Vagina (tissue), 2 donors: Measurements from ENCODE around the gene SNTN. TPM values are rescaled to one million over a fixed set of nuclear protein-coding genes. Genes with fewer than 3 reads are reported as not detected.

ENCODE experiments used
- DNase-seq, 2 donors: peaks; one replicate each; pipeline ENCODE4 v3.0.0-alpha.2; 2017; ENCODE audit errors: extremely low spot score in 2 of 2
- H3K27ac ChIP-seq: fragments of 200-600 bp; sonication (generic); one replicate; pipeline ENCODE4 v1.5.1; 2019
- H3K27me3 ChIP-seq: fragments of 200-600 bp; sonication (generic); one replicate; pipeline ENCODE4 v1.5.1; 2019
- H3K36me3 ChIP-seq, 2 donors: fragments of 200-600 bp; sonication (generic); one replicate each; pipeline ENCODE4 v1.5.1; 2017 to 2019
- H3K4me1 ChIP-seq: fragments of 200-600 bp; sonication (generic); one replicate; pipeline ENCODE4 v1.5.1; 2019
- H3K4me3 ChIP-seq, 2 donors: fragments of 200-600 bp; sonication (generic); 1 replicate in 1 of 2; 2 replicates in 1 of 2; pipeline ENCODE4 v1.5.1; 2016 to 2019
- H3K9me3 ChIP-seq: fragments of 200-600 bp; sonication (generic); one replicate; pipeline ENCODE4 v1.5.1; 2019
- CTCF ChIP-seq, 3 experiments: fragments of 450-650 bp in 2 of 3; fragments of 200-600 bp in 1 of 3; sonication (generic) in 1 of 3; IDR thresholded peaks; one replicate each; pipeline ENCODE4 v1.5.1; 2017 to 2019; ENCODE audit warnings: antibody characterized with exemption in 3 of 3, mild to moderate bottlenecking in 2 of 3, moderate library complexity in 2 of 3
- POLR2A ChIP-seq, 2 donors: fragments of 450-650 bp; IDR thresholded peaks; one replicate each; pipeline ENCODE4 v1.6.1; 2017; ENCODE audit warnings: antibody characterized with exemption in 2 of 2, mild to moderate bottlenecking in 2 of 2, moderate library complexity in 2 of 2
- POLR2AphosphoS5 ChIP-seq, 2 donors: sonication (generic); formaldehyde crosslinking; IDR thresholded peaks; one replicate each; pipeline ENCODE4 v1.9.0; 2017; ENCODE audit warnings: antibody characterized with exemption in 2 of 2, mild to moderate bottlenecking in 2 of 2, low read depth in 1 of 2; ENCODE audit not compliant: insufficient read depth in 1 of 2
- intact Hi-C: fragments of 100-400 bp; cut with DNase I; formaldehyde crosslinking; loops from one replicate; pipeline ENCODE4 v1.15.1; 2023
- total RNA-seq: library from RNA; depleted of rRNA; stranded (reverse); fragments of >200 nt; gene quantifications from one replicate; pipeline ENCODE4 v1.2.3, GENCODE V29; 2016

The SNTN gene
- total RNA-seq, 1 donor from 2014 or later: not detected

DNA sequence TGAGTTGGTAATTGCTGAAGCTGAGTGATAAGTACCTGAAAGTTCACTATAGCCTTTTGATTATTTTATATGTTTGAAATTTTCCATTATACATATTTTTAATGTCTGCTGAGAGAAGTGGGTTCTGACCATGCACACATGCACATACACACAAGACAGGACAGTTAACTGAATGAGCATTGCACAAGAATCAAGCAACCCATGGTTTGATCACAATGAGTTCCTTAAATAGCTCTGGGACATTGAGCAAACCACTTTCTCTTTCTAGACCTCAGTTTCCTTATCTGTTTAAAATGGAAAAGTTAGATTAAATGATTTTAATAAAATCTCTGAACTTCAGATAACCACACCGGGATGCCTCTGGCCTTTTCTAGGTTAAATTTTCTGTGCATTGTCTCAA, 26.7 kb downstream of the SNTN start:
- no peaks in the 10 kb centered on the region for H3K4me1 ChIP-seq

DNA sequence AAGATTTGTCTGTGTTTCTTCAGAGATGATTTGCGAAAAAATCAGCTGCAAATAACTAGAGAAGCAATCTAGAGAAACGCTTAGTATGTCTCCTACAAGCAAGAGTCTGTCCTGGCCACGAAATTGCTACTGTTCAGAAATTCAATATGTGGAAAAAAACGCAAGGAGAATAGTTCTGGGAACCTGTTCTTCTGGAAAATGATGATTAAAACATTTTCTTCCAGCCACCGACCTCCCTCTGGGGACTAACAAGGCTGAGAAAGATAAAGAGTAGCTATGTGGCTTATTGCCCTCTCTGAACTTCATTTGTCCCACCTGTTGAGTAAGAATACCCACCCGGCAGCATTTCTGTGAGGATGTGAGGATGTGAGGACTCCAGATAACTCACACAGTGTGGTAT, 31.6 kb downstream of the SNTN start:
- Histone ChIP-seq H3K36me3 (no peaks in the 10 kb centered on the region), H3K27me3 (no peaks in the 10 kb centered on the region), H3K4me3 (no peak overlapping the region), H3K9me3 (no peaks in the 10 kb centered on the region), H3K27ac (no peak overlapping the region), H3K4me1 (no peaks in the 10 kb centered on the region)
- TF ChIP-seq POLR2A (IDR thresholded peaks at IDR 0.05): no peak
- TF ChIP-seq POLR2AphosphoS5 (IDR thresholded peaks at IDR 0.05; ENCODE audit: insufficient read depth in 1 of 2, low read depth in 1 of 2): no peak
- no peak for TF ChIP-seq CTCF (IDR thresholded peaks at IDR 0.05)
- intact Hi-C loops: no loop called here
- no peak for DNase-seq

More for the DNA sequence above, 26.7 kb downstream of the SNTN start:
- Histone ChIP-seq H3K27me3 (no peaks in the 10 kb centered on the region), H3K36me3 (no peaks in the 10 kb centered on the region), H3K27ac (no peak overlapping the region), H3K9me3 (no peaks in the 10 kb centered on the region), H3K4me3 (no peak overlapping the region)
- DNase-seq: no peak
- TF ChIP-seq POLR2A (IDR thresholded peaks at IDR 0.05): no peak
- TF ChIP-seq CTCF (IDR thresholded peaks at IDR 0.05): no peak
- no peak for TF ChIP-seq POLR2AphosphoS5 (IDR thresholded peaks at IDR 0.05; ENCODE audit: insufficient read depth in 1 of 2, low read depth in 1 of 2)
- intact Hi-C loops: no loop called here

GRCh38 chr3:63685340-63685739, 32.9 kb downstream of the SNTN start:
- H3K9me3 ChIP-seq: no peaks in the 10 kb centered on the region
- intact Hi-C loops: no loop called here
- no peak overlapping the region for H3K27ac ChIP-seq
- H3K4me1 ChIP-seq: no peaks in the 10 kb centered on the region
- H3K36me3 ChIP-seq: no peaks in the 10 kb centered on the region
- no peaks in the 10 kb centered on the region for H3K27me3 ChIP-seq
- no peak for DNase-seq
- no peak overlapping the region for H3K4me3 ChIP-seq
- TF ChIP-seq POLR2A (IDR thresholded peaks at IDR 0.05) (no peak), POLR2AphosphoS5 (IDR thresholded peaks at IDR 0.05; ENCODE audit: insufficient read depth in 1 of 2, low read depth in 1 of 2) (no peak), CTCF (IDR thresholded peaks at IDR 0.05) (no peak)

- Histone ChIP-seq H3K27ac (no peak overlapping the region), H3K36me3 (no peaks in the 10 kb centered on the region), H3K4me1 (no peaks in the 10 kb centered on the region), H3K27me3 (no peaks in the 10 kb centered on the region), H3K4me3 (no peak overlapping the region), H3K9me3 (no peaks in the 10 kb centered on the region)
- TF ChIP-seq POLR2A (IDR thresholded peaks at IDR 0.05) (no peak), CTCF (IDR thresholded peaks at IDR 0.05) (no peak), POLR2AphosphoS5 (IDR thresholded peaks at IDR 0.05; ENCODE audit: insufficient read depth in 1 of 2, low read depth in 1 of 2) (no peak)
- no peak for DNase-seq
- intact Hi-C loops: no loop called here
These were observed 35.1 kb downstream of the SNTN start for GRCh38 chr3:63687278-63688225.

- Histone ChIP-seq H3K27me3 (no peaks in the 10 kb centered on the region), H3K9me3 (no peaks in the 10 kb centered on the region), H3K4me1 (no peaks in the 10 kb centered on the region), H3K4me3 (no peak overlapping the region), H3K27ac (no peak overlapping the region), H3K36me3 (no peaks in the 10 kb centered on the region)
- TF ChIP-seq POLR2A (IDR thresholded peaks at IDR 0.05) (no peak), POLR2AphosphoS5 (IDR thresholded peaks at IDR 0.05; ENCODE audit: insufficient read depth in 1 of 2, low read depth in 1 of 2) (no peak), CTCF (IDR thresholded peaks at IDR 0.05) (no peak)
- DNase-seq: no peak
- intact Hi-C loops: no loop called here
These were observed 36.8 kb downstream of the SNTN start for GRCh38 chr3:63689285-63689684.
